HG02884 (cell line): ENCODE data around the gene TMEM127.

Experiments used
- ATAC-seq: cut with Tn5 transposase; IDR thresholded peaks from one replicate; pipeline ENCODE4 v1.9.1; 2021; ENCODE audit warnings: mild to moderate bottlenecking, moderate library complexity; ENCODE audit not compliant: unreplicated experiment

TMEM127 gene

GRCh38 chr2:96208143-96209010, 57.4 kb downstream of the TMEM127 start, which contains the start of gene STARD7:
Gene STARD7 (minus strand): TSS chr2:96208827. CDS start chr2:96208434, 393 bp downstream.
- peak; percentile 87 for ATAC-seq

DNA sequence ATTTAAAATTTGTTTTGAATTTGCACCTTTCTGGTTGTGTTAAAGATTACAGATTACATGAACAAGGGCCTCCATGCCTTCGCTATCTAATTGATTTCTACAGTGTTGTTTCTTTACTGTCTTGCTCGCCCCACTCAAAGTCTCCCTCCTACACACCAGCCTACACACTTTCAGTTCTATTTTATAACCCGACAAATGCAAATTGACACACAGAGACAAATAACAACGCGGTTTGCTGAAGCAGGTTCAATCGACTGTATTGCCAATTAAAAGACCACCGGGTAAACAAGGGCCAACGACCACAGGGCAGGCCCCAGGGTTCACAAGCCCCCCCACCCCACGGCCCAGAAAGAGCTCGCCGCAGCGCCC, 58.0 kb downstream of the TMEM127 start:
- no peak for ATAC-seq

- ATAC-seq = no peak
These were observed 58.6 kb downstream of the TMEM127 start for GRCh38 chr2:96207073-96207773.

DNA sequence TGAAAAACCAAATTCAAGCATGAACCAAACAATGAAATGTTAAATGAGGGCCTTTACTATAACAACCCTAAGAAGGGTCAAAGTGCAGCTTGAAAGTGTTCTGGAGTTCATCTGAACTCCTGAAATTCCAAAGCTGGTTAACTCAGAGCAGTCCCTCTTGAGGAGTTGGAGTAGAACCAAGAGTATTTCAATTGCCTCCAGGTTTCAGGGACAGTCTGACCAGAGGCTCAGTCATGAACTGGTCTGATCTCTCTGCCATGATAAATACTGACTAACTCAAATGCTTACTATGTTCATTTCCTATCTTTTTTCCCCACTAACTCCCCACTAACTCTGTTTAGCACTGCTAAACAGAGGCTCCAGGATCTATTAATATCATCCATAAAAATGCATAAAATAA, 59.9 kb downstream of the TMEM127 start:
- no peak for ATAC-seq

DNA sequence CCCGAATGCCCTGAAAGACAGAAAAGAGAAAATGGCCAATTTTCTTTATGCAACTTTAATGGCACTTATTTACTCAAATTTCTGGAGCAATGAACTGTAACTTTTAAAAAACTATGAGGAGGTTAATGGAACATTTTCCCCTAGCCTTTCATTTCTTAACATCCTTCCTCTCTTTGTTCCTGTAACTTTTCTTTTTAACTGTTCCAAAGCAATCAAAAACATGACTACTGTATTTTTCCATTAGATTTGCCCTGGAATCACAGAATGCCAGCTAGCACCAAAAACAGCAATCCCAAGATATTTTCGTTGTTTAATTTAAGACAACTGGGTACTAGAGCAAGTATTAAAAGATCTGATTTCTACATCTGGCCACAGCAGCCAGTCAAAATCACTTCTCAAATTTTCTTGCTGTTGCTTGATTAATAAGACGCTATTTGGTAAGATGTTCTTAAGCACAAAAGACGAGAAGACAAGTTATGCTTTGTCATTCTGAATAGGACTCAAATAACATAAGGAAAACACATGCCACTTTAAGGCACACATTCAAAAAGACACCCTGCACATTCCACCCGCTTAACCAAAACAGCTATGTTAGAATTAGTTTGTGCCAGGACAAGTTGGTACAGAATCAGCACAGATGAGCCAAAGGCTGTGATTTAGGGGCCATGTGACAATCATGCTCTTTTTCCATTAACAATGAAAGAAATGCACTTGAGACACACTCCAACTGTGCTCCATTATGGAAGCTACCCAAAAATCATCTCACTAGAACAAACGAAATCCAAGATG, 60.8 kb downstream of the TMEM127 start:
- no peak for ATAC-seq

DNA sequence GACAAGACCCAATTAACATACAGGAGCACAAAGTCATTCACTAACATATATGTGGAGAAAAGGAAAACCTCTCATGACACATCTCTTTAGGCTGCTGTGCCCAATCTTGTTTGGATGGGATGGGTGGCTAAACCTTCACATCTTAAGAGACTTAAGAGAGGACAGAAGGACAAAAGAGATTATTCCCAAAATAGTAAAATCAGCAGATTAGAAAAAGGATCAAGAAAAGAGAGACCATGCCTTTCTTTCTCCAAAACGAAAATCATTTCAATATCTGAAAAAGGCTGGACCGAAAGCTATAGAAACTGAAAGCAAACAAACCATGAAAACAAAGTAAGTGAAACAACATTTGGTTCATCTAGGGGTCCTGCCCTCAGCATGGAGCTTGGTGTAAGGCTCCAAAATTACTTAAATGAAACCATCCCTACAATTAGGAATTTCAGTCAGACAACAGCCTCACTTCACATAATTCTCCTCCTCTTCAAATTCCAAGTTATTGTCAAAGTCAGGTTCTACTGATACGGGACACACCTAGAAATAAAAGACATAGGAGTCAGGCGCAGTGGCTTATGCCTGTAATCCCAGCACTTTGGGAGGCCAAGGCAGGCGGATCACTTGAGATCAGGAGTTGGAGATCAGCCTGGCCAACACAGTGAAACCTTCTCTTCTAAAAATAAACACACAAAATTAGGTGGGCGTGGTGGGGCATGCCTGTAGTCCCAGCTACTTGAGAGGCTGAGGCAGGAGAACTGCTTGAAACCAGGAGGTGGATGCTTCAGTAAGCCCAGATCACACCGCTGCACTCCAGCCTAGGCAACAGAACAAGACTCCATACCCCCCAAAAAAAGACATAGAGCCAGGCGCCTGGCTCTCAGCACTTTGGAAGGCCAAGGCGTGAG, 62.4 kb downstream of the TMEM127 start:
- no peak for ATAC-seq

DNA sequence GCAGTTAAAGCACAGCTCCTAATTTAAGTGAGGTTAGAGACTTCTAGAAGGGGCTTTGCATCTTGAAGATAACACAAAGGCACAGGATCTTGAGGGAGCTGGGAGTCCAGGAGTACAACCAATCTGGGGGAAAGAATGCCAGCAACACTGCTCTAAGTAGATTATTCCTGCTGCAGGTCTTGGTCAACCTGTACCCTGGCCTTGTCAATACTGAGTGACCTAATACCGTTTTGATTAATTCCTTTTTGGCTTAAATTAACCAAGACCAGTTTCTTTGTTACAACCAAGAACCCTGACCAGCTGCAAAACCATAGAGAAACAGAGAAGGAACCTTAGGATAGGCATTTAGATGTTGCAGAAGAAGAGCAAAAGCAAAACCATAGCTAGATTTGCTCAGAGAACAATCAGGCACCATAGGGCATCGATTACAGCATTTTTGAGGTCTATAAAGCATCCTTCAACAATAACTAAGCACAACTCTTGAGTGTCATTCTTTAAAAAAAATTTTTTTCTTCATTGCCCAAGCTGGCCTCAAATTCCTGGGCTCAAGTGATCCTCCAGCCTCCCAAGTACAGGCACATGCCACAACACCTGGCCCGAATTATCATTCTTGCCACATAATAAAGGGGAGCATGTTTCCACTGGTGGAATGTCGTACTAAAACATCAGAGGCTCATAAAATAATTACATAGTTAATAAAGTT, 63.5 kb downstream of the TMEM127 start:
- no peak for ATAC-seq

DNA sequence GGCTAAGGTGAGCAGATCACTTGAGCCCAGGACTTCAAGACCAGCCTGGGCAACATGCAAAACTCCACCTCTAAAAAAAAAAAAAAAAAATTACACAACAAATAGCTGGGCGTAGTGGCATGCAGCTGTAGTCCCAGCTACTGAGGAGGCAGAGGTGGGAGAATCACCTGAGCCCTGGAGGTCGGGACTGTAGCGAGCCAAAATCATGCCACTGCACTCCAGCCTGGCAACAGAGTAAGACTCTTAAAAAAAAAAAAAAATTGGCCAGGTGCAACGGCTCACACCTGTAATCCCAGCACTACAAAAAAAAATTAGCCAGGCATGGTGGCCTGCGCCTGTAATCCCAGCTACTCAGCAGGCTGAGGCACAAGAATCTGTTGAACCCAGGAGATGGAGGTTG, 64.5 kb downstream of the TMEM127 start:
- no peak for ATAC-seq

GRCh38 chr2:96198921-96199320, 66.9 kb downstream of the TMEM127 start:
- ATAC-seq = no peak
